ENCODE results near the gene PMS2. TPM values are rescaled to one million over a fixed set of nuclear protein-coding genes. Genes with fewer than 3 reads are reported as not detected.

Gene PMS2
- total and polyA plus RNA-seq, 9 of the 15 experiments (the other 6 are each of a cell fraction or from before 2014, with no cell fraction given) = 4.9 to 27.6 (median 16.5) TPM

GRCh38 chr7:6015917-6016652 is 7.2 kb upstream of the PMS2 start (continued):
- no peak for TF ChIP-seq ZNF407 (IDR thresholded peaks at IDR 0.05; ENCODE audit: low read depth)
- TF ChIP-seq ZNF140 (CRISPR knock-in tag; IDR thresholded peaks at IDR 0.05) = no peak
- peak; percentile 40; the same call in 1 of the 2 replicates for TF ChIP-seq MYC (IDR thresholded peaks at IDR 0.05; ENCODE audit: low read depth, low read length)
- no peak for TF ChIP-seq MYC (CRISPR knock-in tag; IDR thresholded peaks at IDR 0.05; ENCODE audit: borderline replicate concordance, low read depth)
- no peak for TF ChIP-seq ZNF282 (CRISPR knock-in tag; IDR thresholded peaks at IDR 0.05)
- no peak for TF ChIP-seq WHSC1 (IDR thresholded peaks at IDR 0.05; ENCODE audit: low read length)
- no peak for TF ChIP-seq PPARD (CRISPR knock-in tag; IDR thresholded peaks at IDR 0.05)
- TF ChIP-seq MGA (IDR thresholded peaks at IDR 0.05) = peak; percentile 57
